H7 (cell line): ENCODE data around the gene CCDC191. TPM values are rescaled to one million over a fixed set of nuclear protein-coding genes. Genes with fewer than 3 reads are reported as not detected.

Experiments used
- DNase-seq: peaks from one replicate; pipeline ENCODE4 v3.0.0; 2012
- H3K27me3 ChIP-seq: 2 replicates; pipeline ENCODE4 v1.6.0; 2011; ENCODE audit warnings: mild to moderate bottlenecking, low read length; ENCODE audit not compliant: control insufficient read depth, insufficient read depth
- H3K36me3 ChIP-seq: replicated peaks from 2 replicates; pipeline ENCODE4 v1.5.1; 2011; ENCODE audit warnings: low read length; ENCODE audit not compliant: control insufficient read depth, insufficient read depth
- H3K4me3 ChIP-seq: 2 replicates; pipeline ENCODE4 v1.5.1; 2011; ENCODE audit warnings: low read depth, mild to moderate bottlenecking, control low read depth, low read length, moderate library complexity; ENCODE audit not compliant: insufficient read depth
- total RNA-seq: library from RNA; depleted of rRNA; stranded (reverse); fragments of >200 nt; shearing (Covaris generic); gene quantifications from 2 replicates; pipeline ENCODE4 v1.2.3, GENCODE V29; 2014; rRNA removed

CCDC191 gene
- total RNA-seq, 1 experiment from 2014 or later, result 0.80 TPM

GRCh38 chr3:113954091-113954685 is 102.1 kb downstream of the CCDC191 start:
- Histone ChIP-seq H3K27me3 (peaks cover 2% of the 10 kb centered on the region; the same call in 1 of the 2 replicates), H3K36me3 (peaks cover 5% of the 10 kb centered on the region), H3K4me3 (no peak overlapping the region)
- no peak for DNase-seq

GRCh38 chr3:113953677-113954076 is 102.6 kb downstream of the CCDC191 start:
- no peak overlapping the region for H3K4me3 ChIP-seq
- DNase-seq, result no peak
- H3K36me3 ChIP-seq, result peaks cover 2% of the 10 kb centered on the region
- H3K27me3 ChIP-seq, result peaks cover 7% of the 10 kb centered on the region

- DNase-seq, result no peak
- Histone ChIP-seq H3K27me3 (peaks cover 14% of the 10 kb centered on the region), H3K36me3 (peaks cover 2% of the 10 kb centered on the region), H3K4me3 (no peak overlapping the region)
These were observed 103.4 kb downstream of the CCDC191 start for GRCh38 chr3:113952921-113953320.

- peak; percentile 87 for DNase-seq
- Histone ChIP-seq H3K4me3 (peak overlapping the region; percentile 72), H3K27me3 (peaks cover 14% of the 10 kb centered on the region), H3K36me3 (no peaks in the 10 kb centered on the region)
These were observed 108.1 kb downstream of the CCDC191 start for GRCh38 chr3:113948015-113948917.

- H3K27me3 ChIP-seq, result peaks cover 14% of the 10 kb centered on the region
- peak; percentile 92 for DNase-seq
- H3K4me3 ChIP-seq, result peak within 1 kb of the TSS; percentile 72
- no peaks in the 10 kb centered on the region for H3K36me3 ChIP-seq
These were observed 108.8 kb downstream of the CCDC191 start, which contains the start of gene ZDHHC23 for GRCh38 chr3:113947372-113948014. Gene ZDHHC23, plus strand, starts transcription at chr3:113948013. Its CDS starts 790 bp downstream, at chr3:113948803.

GRCh38 chr3:113946831-113947230 is 109.5 kb downstream of the CCDC191 start:
- peak overlapping the region; percentile 72 for H3K4me3 ChIP-seq
- peaks cover 14% of the 10 kb centered on the region for H3K27me3 ChIP-seq
- DNase-seq, result no peak
- H3K36me3 ChIP-seq, result no peaks in the 10 kb centered on the region

GRCh38 chr3:113927556-113927955 is 128.8 kb downstream of the CCDC191 start:
- Histone ChIP-seq H3K27me3 (no peaks in the 10 kb centered on the region), H3K4me3 (no peak overlapping the region)

GRCh38 chr3:113914646-113915045 is 141.7 kb downstream of the CCDC191 start:
- no peaks in the 10 kb centered on the region for H3K36me3 ChIP-seq
- H3K27me3 ChIP-seq, result no peaks in the 10 kb centered on the region
- no peak for DNase-seq
- no peak overlapping the region for H3K4me3 ChIP-seq

More at GRCh38 chr3:113927556-113927955, 128.8 kb downstream of the CCDC191 start:
- DNase-seq, result no peak
- no peaks in the 10 kb centered on the region for H3K36me3 ChIP-seq

Other genes starting within 250 kb of the CCDC191 start
- gene GRAMD1C, start 217.7 kb downstream of the CCDC191 start, total RNA-seq, result 1.0 and 4.1 TPM in 2 replicates
- gene ZDHHC23, start 108.5 kb downstream of the CCDC191 start, total RNA-seq, result 4.4 and 6.4 TPM in 2 replicates
- 30.3 and 35.4 TPM in 2 replicates for gene QTRT2, start 211 bp upstream of the CCDC191 start, total RNA-seq
- gene DRD3, start 122.5 kb upstream of the CCDC191 start, total RNA-seq, result not detected in 2 replicates
- not detected in 2 replicates for gene ZNF80, start 181.1 kb upstream of the CCDC191 start, total RNA-seq
- not detected in 2 replicates for gene TIGIT, start 237.5 kb upstream of the CCDC191 start, total RNA-seq